A204.1 (cell line): ENCODE measurements around the gene ANAPC1.
"Not testable (repeated sequence)": the region's sequence is repeated elsewhere in the genome, so short reads cannot be mapped to it uniquely, and the experiment has no call there.

Experiments
- FAIRE-seq: peaks from 2 replicates; lab custom pipeline; 2012; peaks lifted over from hg19 to GRCh38; lab: Jason Lieb, UNC

ANAPC1 gene, protein sequence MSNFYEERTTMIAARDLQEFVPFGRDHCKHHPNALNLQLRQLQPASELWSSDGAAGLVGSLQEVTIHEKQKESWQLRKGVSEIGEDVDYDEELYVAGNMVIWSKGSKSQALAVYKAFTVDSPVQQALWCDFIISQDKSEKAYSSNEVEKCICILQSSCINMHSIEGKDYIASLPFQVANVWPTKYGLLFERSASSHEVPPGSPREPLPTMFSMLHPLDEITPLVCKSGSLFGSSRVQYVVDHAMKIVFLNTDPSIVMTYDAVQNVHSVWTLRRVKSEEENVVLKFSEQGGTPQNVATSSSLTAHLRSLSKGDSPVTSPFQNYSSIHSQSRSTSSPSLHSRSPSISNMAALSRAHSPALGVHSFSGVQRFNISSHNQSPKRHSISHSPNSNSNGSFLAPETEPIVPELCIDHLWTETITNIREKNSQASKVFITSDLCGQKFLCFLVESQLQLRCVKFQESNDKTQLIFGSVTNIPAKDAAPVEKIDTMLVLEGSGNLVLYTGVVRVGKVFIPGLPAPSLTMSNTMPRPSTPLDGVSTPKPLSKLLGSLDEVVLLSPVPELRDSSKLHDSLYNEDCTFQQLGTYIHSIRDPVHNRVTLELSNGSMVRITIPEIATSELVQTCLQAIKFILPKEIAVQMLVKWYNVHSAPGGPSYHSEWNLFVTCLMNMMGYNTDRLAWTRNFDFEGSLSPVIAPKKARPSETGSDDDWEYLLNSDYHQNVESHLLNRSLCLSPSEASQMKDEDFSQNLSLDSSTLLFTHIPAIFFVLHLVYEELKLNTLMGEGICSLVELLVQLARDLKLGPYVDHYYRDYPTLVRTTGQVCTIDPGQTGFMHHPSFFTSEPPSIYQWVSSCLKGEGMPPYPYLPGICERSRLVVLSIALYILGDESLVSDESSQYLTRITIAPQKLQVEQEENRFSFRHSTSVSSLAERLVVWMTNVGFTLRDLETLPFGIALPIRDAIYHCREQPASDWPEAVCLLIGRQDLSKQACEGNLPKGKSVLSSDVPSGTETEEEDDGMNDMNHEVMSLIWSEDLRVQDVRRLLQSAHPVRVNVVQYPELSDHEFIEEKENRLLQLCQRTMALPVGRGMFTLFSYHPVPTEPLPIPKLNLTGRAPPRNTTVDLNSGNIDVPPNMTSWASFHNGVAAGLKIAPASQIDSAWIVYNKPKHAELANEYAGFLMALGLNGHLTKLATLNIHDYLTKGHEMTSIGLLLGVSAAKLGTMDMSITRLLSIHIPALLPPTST (N-terminal part only)

DNA sequence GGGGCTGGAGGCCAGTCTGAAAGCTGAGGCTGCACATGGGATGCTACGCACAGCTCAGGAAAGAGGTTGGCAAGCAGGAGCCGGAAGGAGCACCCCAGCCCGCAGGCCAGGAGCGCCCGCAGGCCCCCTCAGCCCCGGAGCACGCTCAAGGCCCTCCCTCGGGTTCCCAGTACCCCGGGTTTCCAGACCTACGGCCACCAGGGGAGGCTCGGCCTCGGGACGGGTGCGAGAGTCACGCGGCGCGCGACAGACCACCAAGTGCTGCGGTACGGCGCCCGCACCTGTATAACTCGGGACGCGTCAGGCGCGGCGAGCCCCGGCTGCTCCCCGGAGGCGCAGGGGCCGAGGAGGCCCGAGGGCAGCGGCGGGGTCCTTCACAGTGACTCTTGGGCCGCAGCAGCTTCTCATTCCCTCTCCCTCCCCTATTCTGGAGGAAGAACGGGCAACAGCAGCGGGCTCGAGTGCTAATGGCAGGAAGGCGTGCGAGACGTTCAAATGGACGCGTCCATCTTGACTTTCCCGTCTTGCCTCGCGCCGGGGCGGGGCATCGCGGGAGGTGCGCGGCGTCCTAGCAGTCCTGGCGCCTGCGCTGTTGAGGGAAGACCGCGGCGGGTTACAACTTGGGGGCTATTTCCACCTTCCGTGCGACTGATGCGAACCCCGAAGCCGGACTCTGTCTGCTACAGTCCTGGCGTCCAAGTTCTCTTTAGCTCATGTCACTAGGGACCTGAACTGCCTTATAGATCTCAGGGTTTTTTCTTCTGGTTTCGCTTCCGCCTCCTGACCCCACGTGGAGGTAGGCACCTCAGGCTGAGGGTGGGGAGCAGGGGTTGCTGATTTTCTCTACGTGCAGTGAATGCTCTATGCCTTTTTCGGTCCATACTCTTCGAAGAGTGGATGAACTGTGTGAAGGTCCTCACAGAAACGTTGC lies at the start of gene ANAPC1:
Gene ANAPC1 (minus strand): TSS at position 533 of the 931 bp plus-strand sequence. CDS start 3,368 bp downstream, outside the sequence.
- FAIRE-seq = no peak

DNA sequence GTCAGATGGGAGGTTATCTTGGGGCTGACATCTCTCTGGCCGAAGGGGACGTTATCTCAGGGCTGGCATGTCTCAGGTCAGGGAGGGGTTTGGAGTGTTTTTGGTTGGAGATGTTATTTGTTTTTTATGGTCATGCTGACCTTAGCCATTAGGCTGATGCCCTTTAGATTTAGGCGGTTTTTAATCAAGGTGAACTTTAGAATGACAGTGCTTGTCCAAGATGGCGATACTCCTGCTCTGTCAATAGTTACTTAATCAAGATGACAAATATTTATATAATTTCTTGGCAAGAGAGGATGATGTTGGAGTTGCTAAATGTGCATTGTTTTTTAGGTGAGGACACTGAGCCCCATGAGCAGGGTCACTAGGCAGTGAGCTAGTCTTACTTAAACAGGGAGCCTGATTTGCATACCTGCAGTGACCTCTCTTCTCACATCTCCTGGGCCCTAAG lies 48.9 kb upstream of the ANAPC1 start:
- no peak for FAIRE-seq

DNA sequence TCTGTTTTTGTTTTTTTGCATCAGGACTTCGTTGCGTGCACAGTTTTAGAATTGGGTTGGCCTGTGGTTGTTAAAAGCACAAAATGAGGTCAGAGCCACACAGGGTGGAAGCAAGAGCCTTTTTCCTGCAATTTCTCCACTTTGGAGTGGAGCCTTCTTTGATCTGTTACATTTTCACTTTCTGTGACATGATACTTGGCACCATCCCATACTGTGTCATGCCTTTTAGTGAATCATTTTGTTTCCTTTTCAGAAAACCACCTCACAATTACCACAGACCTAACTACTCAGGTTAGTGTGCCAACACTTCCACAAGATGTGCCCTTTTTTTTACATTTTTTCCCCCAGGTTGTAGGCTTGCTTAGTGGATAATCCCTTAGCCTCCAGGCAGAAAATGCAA lies 46.9 kb upstream of the ANAPC1 start:
- no peak for FAIRE-seq

DNA sequence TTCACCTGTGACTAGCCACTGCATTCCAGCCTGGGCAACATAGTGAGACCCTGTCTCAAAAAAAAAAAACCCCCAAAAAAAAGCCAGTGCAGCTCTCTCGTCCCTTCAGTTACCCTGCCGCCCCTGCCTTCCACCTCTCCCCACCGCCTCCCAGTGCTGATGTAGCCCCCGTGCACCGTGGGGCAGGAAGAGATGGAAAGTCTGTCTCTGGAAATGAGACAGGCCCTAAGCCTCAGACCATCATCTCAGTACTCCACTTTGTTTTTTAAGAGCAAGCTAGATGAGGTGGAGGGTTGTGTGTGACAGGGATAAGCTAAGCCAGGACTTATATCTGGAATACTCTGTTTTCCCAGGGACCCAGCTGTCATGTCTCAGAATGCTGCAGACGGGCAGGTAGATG lies 46.4 kb upstream of the ANAPC1 start:
- no peak for FAIRE-seq

DNA sequence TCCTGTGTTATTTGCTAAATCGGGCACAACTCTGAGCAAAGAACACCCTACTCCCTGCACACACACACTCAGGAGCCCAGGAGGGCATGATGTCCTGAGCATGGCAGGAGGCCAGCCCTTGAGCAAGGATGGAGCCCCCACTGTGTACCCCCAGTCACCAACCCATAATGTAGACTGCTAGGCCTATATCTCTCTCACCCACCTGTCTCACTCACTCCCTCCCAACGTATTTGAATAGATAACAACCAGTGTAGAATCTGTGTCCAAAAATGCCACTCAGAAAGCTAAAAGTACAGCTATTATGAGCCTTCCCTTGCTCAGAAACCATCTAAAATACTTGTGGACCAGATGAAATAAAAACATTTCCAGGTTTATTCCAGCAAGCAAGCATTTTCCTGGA lies 43.7 kb upstream of the ANAPC1 start:
- no peak for FAIRE-seq

DNA sequence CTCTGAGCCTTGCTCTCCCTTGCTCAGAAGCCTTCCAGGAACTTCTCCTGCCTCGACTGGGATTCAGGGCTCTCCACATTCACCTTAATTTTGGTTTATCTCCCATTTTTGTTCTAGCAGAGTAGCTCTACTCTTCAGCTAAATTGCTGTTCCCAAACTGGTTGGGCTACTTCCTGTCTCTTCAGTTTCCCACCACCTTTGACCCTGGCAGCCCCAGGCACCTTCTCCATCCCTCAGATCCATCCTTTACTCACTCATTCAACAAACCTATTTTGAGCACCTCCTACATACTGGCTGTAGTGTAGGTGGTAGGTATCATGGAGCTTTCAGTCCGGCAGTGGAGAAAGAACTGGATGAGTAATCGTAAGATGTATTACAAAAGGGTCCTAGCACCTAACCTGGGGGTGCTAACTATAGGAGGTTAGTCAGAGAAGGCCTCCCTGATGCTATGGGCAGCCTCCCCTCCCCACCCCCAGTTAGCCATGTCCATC lies 40.7 kb upstream of the ANAPC1 start:
- no peak for FAIRE-seq

DNA sequence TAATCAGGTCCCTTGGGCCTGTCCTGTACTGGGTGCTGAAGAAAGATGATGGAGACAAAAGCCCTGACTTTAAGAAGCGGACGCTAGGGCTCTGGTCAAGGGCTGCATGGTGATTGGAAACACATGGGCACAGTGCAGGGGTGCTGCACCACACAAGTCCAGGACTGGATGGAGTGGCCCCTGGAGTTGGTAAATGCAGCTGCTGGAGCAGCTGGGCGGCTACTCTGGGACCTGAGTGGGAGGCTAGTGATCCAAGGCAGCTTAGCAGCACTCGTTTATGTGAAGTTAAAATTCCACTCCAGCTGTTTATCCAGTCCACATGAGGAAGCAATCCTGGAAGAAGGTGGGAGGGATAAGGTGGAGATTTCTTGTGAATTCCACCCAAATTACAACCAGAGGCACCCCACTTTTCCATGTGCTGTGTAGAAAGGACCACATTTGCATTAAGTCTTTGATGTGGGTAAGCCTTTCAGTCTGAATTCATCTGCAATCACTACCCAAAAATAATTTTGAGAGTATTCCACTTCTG lies 39.3 kb upstream of the ANAPC1 start:
- no peak for FAIRE-seq

DNA sequence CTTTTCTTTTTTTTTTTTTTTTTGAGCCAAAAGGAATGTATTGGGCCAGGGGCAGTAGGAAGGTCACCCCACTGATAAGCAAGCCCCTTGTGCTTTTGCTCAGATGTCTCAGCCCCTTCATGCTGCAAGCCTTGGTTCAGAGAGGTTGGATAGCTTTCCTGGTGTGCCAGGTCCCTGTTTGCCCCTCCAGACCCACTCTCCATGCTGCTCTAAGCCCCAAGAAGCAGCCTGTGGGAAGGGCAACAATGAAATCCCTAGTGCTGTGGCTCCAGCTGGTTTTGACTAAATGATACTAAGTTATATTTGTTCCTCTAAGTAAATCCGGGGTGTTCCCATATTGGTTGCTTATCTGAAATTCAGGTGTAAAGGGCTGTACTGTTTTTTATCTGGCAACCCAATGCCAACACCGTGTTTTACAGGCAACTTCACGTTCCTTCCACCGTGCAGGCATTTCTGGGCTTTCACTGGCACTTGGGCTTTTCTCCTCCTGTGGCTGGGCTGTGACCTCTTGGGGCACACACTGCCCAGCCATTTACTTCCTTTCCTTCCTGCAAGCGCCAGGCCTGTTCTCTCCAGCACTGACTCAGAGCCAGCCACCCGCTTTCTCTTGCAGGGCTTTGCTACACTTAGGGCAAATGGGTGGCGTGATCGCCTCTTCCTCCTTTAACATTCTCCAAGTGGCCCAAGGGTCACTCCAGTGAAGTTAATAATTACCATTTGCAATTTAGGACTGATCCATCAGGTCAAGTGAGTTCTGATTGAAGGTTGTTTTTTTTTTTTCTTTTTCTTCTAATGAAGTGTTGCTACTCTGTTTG lies 36.0 kb upstream of the ANAPC1 start:
- FAIRE-seq = no peak

DNA sequence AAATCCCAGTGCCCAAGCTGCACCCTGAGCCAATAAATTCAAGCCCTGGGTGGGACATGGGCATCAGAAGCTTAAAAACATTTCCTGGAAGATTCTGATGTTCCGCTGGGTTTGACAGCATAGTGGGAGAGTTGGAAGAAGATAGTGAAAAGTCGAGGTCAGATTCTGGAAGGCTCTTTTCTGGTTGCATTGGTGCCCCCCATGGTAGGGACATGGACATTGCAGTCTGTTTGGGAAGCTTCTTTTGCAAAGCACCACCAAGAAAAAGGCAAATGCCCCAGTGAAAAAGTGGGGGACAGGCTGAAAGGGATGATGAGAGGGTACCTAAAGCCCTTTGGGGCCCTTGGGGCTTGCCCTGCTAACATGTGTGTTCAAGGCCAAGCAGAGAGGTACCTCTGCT lies 35.4 kb upstream of the ANAPC1 start:
- FAIRE-seq = no peak

DNA sequence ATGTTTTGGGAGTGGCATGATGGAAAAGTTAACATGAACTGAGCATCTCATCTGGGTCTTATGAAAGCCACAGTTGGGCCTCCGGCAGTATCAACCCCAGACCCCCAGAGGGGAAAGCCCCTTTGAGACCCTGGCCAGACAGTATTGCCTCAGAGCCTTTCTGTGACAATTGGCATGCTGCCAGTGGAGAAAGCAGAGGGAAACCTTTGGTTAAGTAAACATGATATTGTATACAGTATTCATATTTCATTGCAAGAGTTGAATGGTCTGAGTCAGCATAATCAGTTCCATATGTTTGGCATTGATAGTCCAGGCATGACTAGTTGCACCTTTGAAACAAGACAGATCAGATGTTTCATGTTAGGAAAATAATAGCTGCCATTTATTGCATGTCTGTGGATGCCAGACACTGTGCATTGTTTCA lies 34.4 kb upstream of the ANAPC1 start:
- FAIRE-seq = no peak

DNA sequence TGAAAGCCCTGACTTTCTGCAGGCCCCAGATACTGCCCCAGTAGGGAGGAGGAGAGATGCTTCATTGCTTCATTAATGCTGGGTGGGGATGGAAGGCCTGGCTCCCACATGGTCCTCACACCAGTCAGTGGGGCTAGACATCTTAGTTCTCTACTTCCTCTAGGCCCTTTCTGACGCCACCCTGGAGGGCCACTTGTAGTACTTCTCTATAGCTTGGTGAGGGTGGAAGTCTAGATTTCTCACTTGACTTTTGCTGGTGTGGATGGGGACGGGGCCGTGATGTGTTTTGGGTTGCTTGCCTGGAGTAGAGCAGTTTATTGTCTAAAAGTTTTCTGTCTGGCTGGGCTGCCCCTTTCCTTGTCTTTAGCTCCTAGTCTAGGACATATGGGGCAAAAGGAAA lies 33.1 kb upstream of the ANAPC1 start:
- FAIRE-seq = no peak

DNA sequence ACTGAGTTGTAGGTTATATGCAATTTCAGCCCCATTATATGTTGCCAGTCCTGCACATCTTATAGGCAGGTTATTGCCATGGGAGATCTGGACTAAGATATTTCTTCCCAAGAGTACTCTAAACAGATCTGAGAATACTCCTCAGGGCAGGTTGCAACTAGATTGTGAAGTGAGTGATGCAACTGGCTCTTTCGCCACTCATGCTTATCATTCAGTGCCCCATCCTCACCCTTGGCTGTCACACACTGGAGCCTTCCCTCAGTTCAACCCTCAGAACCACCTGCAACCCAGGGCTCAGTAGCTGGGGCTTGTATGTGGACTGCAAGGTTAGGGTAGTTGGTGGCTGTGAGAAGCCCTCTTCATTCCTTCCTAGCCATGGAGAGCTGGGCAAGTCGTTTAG lies 28.6 kb upstream of the ANAPC1 start:
- FAIRE-seq = no peak

DNA sequence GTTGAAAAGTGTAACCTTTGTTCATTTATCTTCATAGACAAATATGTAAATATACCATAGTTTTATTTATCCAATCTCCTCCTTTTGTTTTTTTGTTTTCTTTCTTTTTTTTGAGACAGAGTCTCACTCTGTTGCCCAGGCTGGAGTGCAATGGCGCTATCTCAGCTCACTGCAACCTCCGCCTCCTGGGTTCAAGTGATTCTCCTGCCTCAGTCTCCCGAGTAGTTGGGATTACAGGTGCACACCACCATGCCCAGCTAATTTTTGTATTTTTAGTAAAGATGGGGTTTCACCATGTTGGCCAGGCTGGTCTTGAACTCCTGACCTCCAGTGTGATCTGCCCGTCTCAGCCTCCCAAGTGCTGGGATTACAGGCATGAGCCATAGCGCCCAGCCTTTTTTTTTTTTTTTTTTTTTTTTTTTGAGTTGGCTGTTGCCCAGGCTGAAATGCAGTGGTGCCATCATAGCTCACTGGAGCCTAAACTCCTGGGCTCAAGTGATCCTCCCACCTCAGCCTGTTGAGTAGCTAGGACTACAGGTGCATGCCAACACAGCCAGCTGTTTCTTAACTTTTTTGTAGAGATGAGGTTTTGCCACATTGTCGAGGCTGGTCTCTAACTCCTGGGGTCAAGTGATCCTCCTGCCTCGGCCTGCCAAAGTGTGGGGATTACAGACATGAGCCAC lies 27.4 kb upstream of the ANAPC1 start:
- not testable (repeated sequence) for FAIRE-seq

DNA sequence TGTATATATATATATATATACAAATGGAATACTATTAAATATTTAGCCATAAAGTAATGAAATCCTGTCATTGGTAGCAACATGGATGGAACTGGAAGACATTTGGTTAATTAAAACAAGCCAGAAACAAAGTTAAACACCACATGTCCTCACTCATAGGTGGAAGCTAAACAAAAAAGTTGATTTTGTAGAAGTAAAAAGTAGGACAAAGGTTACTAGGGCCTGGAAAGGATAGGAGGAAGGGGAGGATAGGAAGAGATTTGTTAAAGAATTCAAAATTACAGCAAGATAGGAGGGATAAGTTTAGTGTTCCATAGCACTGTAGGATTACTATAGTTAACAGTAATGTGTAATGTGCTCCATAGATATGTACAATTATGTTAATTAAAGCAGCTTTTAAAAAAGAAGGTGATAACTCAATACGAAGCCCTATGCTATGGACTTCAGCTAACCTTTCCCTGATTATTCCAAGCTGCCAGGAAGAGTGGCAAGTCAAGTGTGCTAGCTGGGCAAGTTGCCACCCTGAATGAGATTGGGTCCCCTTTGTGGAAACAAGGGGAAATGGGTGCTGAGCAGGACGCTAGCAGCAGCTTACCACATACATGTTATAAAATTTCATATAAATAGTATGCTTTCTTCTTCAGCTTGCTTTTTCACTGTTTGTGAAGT lies 26.8 kb upstream of the ANAPC1 start:
- FAIRE-seq = no peak

DNA sequence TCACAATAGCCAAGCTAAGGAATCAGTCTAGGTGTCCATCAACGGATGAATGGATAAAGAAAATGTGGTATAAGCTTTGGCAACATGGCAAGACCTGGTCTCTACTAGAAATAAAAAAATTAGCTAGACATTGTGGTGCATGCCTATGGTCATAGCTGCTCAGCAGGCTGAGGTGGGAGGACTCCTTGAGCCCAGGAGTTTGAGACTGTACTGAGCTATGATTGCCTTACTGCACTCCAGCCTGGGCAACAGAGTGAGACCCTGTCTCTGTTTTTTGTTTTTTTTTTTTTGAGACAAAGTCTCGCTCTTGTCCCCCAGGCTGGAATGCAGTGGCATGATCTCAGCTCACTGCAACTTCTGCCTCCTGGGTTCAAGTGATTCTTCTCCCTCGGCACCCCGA lies 26.0 kb upstream of the ANAPC1 start:
- not testable (repeated sequence) for FAIRE-seq

DNA sequence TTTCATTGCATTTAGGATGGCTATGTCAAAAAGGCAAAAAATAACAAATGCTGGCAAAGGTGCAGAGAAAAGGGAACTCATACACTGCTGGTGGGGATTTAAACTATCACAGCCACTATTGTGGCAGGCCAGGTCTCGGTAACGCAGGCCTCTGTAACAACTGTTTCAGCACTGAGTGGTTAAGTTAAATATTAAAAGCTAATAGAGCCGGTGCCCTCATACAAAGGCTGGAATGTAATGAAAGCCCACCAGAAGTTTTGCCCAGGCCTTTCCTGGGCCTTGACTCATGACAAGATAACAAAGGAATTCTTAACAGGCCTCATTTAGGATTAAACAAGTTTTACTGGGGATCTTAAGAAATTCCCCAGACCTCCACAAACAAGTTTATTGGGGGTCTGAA lies 25.1 kb upstream of the ANAPC1 start:
- no peak for FAIRE-seq

DNA sequence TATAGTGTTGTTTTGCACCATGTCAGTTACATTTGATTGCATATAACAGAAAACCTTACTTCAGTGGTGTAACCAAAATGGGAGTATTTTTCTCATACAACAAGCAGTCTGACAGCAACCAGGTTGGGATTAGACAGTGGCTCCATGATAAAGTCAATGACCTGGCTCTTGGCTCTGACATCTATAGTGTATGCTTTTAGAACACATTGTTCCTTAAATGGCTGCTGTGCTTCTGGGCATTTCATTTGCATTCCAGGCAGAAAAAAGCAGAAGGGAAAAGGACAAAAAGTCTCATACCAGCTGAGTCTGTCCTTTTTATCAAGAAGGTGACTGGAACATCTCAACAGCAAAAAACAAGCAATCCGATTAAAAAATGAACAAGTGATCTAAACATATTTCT lies 24.6 kb upstream of the ANAPC1 start:
- no peak for FAIRE-seq

DNA sequence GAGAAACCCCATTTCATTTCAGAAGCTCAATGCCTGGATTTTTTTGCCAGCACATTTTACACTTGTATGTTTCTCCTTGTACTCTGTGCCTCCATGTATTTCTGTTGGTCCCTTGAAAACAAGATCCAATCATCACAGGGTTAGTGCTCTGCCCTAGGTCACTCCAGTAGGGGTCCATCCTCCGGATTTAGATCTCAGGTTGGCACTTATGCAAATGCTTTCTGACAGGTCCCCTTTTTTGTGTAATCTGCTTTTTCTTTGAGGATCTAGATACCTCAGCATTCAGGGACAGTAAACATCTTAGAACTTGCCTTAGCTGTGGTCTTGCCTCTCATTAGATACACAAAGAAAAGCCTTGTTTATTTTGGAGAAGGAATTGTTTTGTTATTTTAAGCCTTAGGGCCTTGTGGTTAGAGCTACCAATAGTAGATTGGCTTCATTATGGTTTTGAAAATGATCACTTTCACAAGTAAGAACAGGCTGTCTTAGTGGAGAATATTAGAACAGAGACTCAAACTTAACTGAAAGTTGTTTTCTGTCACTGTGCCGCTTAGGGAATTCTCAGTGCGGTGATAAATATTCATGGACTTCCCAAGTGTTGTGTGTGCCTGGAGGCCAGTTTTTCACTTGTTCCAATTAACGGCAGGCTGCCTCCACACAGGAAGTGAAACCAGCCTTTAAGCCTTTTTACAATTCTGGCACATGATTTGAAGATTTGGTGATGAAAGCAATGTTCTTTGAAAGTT lies 22.2 kb upstream of the ANAPC1 start:
- no peak for FAIRE-seq
